Measurements from ENCODE around the gene UBE2J2. TPM values are rescaled to one million over a fixed set of nuclear protein-coding genes. Genes with fewer than 3 reads are reported as not detected.

Gene UBE2J2
- total and polyA plus RNA-seq, 2 experiments from 2014 or later = 47.1 to 70.2 TPM

GRCh38 chr1:1275836-1276235 lies 2.2 kb upstream of the UBE2J2 start:
- Mint-ChIP-seq H3K27ac (no peak overlapping the region), H3K27me3 (ENCODE audit: insufficient read depth, low read depth, poor library complexity) (peaks cover 18% of the 10 kb centered on the region), H3K4me1 (peaks cover 18% of the 10 kb centered on the region), H3K9me3 (peaks cover 3% of the 10 kb centered on the region; the same call in 1 of the 3 replicates), H3K4me3 (no peak overlapping the region; the same call in 2 of the 3 replicates), H3K36me3 (ENCODE audit: low read depth) (peaks cover 11% of the 10 kb centered on the region; the same call in 2 of the 3 replicates)
- H3K79me2 ChIP-seq (replicated peaks; ENCODE audit: insufficient read depth) = peaks cover 25% of the 10 kb centered on the region
- H2AFZ ChIP-seq = no peak overlapping the region
- no peaks in the 10 kb centered on the region for H3K27me3 ChIP-seq (ENCODE audit: insufficient read depth)
- no peaks in the 10 kb centered on the region for H3K9me2 ChIP-seq (ENCODE audit: insufficient read depth)
- no peaks in the 10 kb centered on the region; the same call in 1 of the 2 replicates for H3K4me1 ChIP-seq (ENCODE audit: insufficient read depth)
- DNase-seq (ENCODE audit: low spot score) (no peak), ATAC-seq (no peak)
- no peak overlapping the region for H3K4me2 ChIP-seq
- H3F3A ChIP-seq (replicated peaks; ENCODE audit: low read depth) = no peaks in the 10 kb centered on the region
- H4K20me1 ChIP-seq (replicated peaks; ENCODE audit: insufficient read depth) = peaks cover 9% of the 10 kb centered on the region
- H3K36me3 ChIP-seq (ENCODE audit: insufficient read depth) = no peaks in the 10 kb centered on the region
- TF ChIP-seq CTCF (conservative IDR thresholded peaks at IDR 0.05; ENCODE audit: low read depth in 2 of 2) = no peak
- no peak for TF ChIP-seq EZH2 (IDR thresholded peaks at IDR 0.05; ENCODE audit: low read depth, unreplicated experiment)
- no peak overlapping the region for H3K4me3 ChIP-seq
- H3K27ac ChIP-seq (ENCODE audit: low read depth) = no peak overlapping the region

GRCh38 chr1:1274931-1275431 lies 1.3 kb upstream of the UBE2J2 start:
- Histone ChIP-seq H3K27ac (ENCODE audit: low read depth) (no peak overlapping the region), H2AFZ (no peak overlapping the region), H4K20me1 (replicated peaks; ENCODE audit: insufficient read depth) (peaks cover 13% of the 10 kb centered on the region), H3K36me3 (ENCODE audit: insufficient read depth) (no peaks in the 10 kb centered on the region), H3K4me2 (no peak overlapping the region), H3K4me1 (ENCODE audit: insufficient read depth) (no peaks in the 10 kb centered on the region; the same call in 1 of the 2 replicates), H3F3A (replicated peaks; ENCODE audit: low read depth) (no peaks in the 10 kb centered on the region), H3K4me3 (no peak overlapping the region), H3K9me2 (ENCODE audit: insufficient read depth) (no peaks in the 10 kb centered on the region), H3K79me2 (replicated peaks; ENCODE audit: insufficient read depth) (peaks cover 33% of the 10 kb centered on the region), H3K27me3 (ENCODE audit: insufficient read depth) (no peaks in the 10 kb centered on the region)
- no peak overlapping the region for H3K27ac Mint-ChIP-seq
- ATAC-seq (no peak), DNase-seq (ENCODE audit: low spot score) (no peak)
- H3K9me3 Mint-ChIP-seq = peaks cover 3% of the 10 kb centered on the region; the same call in 1 of the 3 replicates
- H3K4me3 Mint-ChIP-seq = peak overlapping the region; percentile 66
- H3K36me3 Mint-ChIP-seq (ENCODE audit: low read depth) = peaks cover 11% of the 10 kb centered on the region; the same call in 2 of the 3 replicates
- peaks cover 25% of the 10 kb centered on the region for H3K4me1 Mint-ChIP-seq
- H3K27me3 Mint-ChIP-seq (ENCODE audit: insufficient read depth, low read depth, poor library complexity) = peaks cover 18% of the 10 kb centered on the region
- TF ChIP-seq JUNB (IDR thresholded peaks at IDR 0.05; ENCODE audit: unreplicated experiment) (no peak), REST (IDR thresholded peaks at IDR 0.05; ENCODE audit: unreplicated experiment) (no peak), ZNF462 (CRISPR knock-in tag; IDR thresholded peaks at IDR 0.05) (no peak), ZNF331 (CRISPR knock-in tag; IDR thresholded peaks at IDR 0.05; ENCODE audit: low read depth) (no peak), CTCF (conservative IDR thresholded peaks at IDR 0.05; ENCODE audit: low read depth in 2 of 2) (no peak)

All from GM23338 (cell line).